GM21423 (cell line): Measurements from ENCODE around the gene CUBN.
"Not testable (repeated sequence)": the region's sequence is repeated elsewhere in the genome, so short reads cannot be mapped to it uniquely, and the experiment has no call there.

Experiments
- ATAC-seq: cut with Tn5 transposase; IDR thresholded peaks from one replicate; pipeline ENCODE4 v1.9.1; 2021; ENCODE audit warnings: mild to moderate bottlenecking, moderate library complexity; ENCODE audit not compliant: unreplicated experiment

CUBN gene

GRCh38 chr10:16832351-16833080, 297.1 kb downstream of the CUBN start:
- ATAC-seq: no peak

GRCh38 chr10:16828701-16829175, 300.9 kb downstream of the CUBN start:
- no peak for ATAC-seq

- peak; percentile 70 for ATAC-seq
Observed at GRCh38 chr10:16828114-16828568, 301.5 kb downstream of the CUBN start.

GRCh38 chr10:16827474-16827873, 302.1 kb downstream of the CUBN start:
- ATAC-seq: not testable (repeated sequence)

- ATAC-seq: no peak
Observed at GRCh38 chr10:16822726-16823360, 306.8 kb downstream of the CUBN start.

GRCh38 chr10:16822027-16822426, 307.6 kb downstream of the CUBN start:
- no peak for ATAC-seq

- ATAC-seq: no peak
Observed at GRCh38 chr10:16820421-16820820, 309.2 kb downstream of the CUBN start.

GRCh38 chr10:16820018-16820417, 309.6 kb downstream of the CUBN start:
- ATAC-seq: no peak

- ATAC-seq: no peak
Observed at GRCh38 chr10:16819436-16819835, 310.2 kb downstream of the CUBN start.

GRCh38 chr10:16819026-16819425, 310.6 kb downstream of the CUBN start:
- ATAC-seq: no peak

GRCh38 chr10:16817125-16818019, 312.2 kb downstream of the CUBN start, which contains the start of gene RSU1:
RSU1 (minus strand) TSS chr10:16817424; CDS start chr10:16817081, 343 bp downstream.
- peak; percentile 98 for ATAC-seq

GRCh38 chr10:16816830-16817124, 312.8 kb downstream of the CUBN start:
- ATAC-seq: no peak

- no peak for ATAC-seq
Observed at GRCh38 chr10:16816171-16816570, 313.4 kb downstream of the CUBN start.

GRCh38 chr10:16814012-16814411, 315.6 kb downstream of the CUBN start:
- ATAC-seq: no peak

- ATAC-seq: no peak
Observed at GRCh38 chr10:16812676-16813075, 316.9 kb downstream of the CUBN start.

GRCh38 chr10:16811765-16812164, 317.8 kb downstream of the CUBN start:
- no peak for ATAC-seq

GRCh38 chr10:16811292-16811691, 318.3 kb downstream of the CUBN start:
- no peak for ATAC-seq

GRCh38 chr10:16809074-16809718, 320.4 kb downstream of the CUBN start:
- ATAC-seq: peak; percentile 84

- ATAC-seq: no peak
Observed at GRCh38 chr10:16804123-16804522, 325.5 kb downstream of the CUBN start.

- ATAC-seq: no peak
Observed at GRCh38 chr10:16803464-16803863, 326.1 kb downstream of the CUBN start.

- peak; percentile 88 for ATAC-seq
Observed at GRCh38 chr10:16799621-16800020, 330.0 kb downstream of the CUBN start.
